HG03378 (cell line): Measurements from ENCODE around the gene IL37.

ENCODE experiments used
- ATAC-seq: cut with Tn5 transposase; IDR thresholded peaks from one replicate; pipeline ENCODE4 v1.9.1; 2021; ENCODE audit warnings: mild to moderate bottlenecking, moderate library complexity; ENCODE audit not compliant: unreplicated experiment

The IL37 gene, protein sequence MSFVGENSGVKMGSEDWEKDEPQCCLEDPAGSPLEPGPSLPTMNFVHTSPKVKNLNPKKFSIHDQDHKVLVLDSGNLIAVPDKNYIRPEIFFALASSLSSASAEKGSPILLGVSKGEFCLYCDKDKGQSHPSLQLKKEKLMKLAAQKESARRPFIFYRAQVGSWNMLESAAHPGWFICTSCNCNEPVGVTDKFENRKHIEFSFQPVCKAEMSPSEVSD

DNA sequence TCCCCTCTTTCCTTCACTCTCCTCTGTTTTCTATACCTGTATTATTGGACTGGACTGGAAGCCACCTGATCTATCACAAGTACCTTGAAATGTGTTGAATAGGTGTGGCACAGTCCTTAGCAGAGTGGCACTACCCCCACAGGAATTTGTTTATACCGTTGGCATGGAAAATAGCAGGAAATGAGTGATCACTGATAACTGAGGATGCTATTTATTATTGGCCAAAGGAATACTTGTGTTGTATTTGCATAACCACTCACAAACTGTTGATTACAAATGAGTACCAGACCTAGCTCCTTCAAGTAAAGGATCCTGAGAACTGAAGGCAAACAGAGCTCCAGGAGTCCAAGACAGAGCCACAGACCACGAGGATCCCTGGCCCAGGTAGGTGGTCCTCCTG is at the start of gene IL37:
TSS of gene IL37 (plus strand) at position 301 of the 400 bp plus-strand sequence. CDS start 1,848 bp downstream, outside the sequence.
- no peak for ATAC-seq

DNA sequence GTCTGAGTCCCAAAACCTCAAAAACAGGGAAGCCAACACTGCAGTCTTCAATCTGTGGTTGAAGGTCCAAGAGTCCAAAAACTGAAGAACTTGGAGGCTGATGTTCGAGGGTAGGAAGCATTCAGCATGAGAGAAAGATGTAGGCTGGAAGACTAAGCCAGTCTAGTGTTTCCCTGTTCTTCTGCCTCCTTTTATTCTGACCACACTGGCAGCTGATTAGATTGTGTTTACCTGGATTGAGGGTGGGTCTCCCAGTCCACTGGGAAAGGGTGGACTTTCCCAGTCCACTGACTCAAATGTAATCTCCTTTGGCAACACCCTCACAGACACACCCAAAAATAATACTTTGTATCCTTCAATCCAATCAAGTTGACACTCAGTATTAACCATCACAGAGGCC is 46.9 kb upstream of the IL37 start:
- ATAC-seq = no peak

DNA sequence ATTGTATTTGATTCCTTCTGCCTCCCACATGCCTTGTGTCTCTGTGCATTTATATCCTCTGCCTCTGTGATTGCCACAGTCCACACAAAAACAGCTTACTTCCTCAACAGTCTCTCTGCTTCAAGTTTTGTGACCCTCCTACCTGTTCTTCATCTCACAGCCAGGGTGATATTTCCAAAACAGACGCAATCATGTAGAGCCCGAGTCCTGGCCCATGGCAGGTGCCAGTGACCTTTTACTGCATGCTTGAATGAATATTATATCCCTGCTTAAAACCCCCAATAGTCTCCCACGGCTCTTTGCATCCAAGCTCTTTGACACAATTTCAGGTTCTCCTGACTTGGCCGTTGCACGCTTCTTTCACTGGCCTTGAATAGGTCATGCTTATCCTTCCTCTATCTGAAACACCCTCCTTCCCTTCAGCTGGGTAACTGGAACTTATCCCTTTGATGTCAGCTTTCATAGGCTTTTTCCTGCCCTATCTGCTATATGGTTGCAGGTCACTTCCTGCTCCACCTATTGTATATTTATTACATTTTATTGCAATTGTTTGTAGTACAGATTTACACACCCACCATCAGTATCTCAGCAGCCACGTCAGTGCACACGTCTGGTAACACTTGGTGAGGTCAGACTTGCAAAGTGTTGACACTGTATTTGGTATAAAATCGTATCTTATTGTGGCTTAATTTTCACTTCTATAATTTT is 44.7 kb upstream of the IL37 start:
- no peak for ATAC-seq

DNA sequence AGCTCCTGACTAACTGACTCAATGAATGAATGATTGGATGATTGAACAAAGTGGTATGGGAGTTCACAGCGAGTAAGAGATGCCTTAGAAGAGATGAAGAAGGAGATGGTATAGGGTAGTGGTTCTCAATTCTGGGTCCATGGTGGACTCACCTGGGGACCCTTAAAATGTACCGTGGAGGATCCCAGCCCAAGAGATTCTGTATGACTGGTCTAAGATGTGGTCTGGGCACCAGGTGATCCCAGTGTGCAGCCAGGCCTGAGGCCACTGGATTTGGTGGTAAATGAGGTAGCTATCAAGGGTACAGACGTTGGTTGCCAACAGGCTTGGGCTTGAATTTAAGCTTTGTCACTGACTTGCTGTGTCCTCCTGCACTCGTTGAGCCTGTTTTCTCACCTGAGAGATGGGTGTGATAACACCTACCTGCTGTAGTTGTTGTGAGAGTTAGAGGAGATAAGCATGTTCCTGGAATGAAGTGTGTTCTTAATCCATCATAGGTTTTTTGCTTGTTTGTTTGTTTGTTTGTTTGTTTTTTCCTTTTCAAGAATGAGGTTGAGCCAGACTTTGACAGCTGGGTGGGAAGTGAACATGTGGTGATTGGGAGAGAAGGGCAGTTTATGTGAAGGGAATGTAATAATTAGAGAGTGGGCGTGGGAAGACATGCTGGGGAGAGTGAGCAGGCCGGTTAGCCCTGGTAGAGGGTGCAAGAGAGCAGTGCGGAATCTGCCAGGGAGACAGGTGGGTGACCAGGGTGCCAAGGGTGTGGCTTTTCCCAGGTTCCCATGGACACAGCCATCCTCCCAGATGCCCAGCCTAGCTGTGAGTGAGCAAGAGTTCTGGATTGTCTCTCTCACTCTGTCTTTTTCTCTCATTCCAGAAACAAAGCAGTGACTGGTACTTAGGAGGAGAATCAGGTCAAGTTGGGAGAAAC is 43.0 kb upstream of the IL37 start:
- ATAC-seq = no peak

DNA sequence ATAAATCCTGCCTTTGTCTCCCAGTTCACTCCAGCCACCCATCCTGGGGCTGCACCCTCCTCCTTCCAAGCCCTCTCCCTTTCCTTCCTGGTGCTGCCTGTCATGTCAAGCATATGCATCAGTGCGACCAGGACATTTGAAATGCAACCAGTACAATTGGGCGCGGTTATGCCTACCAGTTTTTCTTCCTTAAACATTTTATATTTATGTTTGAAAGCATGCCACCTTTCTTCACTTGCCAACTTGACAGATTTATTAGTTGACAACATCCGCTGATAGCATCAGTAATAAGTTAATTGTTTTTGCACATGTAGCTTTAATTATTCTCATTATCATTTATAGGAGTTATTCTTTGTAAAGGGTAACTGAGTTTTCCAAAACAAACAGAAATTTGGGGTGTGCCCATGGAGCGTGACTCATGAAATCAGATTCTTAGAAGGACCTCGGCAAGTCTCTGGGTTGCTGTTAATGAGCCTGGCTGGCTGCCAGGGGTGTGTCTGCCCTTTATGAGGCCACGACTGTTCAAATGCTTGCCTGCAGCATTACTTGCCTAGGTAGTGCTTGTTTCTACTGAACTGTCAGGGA is 41.6 kb upstream of the IL37 start:
- no peak for ATAC-seq

DNA sequence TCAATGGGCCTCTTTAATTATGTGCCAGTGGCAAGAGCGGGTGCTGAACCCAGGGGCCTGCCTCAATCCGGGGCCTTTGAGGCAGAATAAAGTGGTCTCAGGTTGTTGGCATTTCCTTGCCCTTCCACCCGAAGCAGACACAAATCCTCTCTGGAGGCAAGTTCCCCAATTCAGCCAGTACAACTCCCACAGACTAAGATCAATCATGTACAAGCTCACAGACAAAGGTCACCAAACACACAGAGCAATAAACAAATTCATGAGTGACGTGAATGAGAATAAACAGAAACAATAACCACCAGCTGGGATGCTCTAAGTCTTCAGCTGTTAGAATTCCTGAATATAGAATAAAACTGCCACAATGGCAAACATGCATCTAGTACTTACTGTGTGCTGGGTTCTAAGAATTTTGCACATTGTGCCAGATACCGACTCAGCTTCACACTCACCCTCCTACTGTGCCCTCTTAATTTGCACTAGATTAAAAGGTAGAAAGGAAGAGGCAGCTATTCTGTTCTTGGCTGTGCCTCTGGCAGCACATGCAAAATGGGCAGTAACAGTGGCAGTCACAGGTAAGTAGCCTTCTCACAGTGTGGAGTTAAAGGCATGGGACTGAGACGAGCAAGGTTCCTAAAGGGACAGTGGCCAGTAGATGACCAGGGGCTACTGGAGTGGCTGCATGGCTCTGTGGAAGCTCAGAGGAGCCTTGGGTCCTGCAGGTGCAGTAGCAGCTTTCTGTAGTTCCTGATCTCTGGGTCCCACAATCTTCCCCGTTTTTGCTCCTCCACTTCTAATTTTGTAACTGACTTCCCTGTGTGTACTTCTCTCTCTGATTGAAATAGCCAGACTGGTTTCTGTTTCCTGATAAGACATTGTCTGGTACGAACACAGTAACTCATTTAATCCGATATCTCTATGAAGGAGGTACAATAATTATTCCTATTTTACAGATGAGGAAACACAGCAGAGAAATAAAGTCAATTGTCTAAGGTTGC is 39.8 kb upstream of the IL37 start:
- ATAC-seq = no peak

DNA sequence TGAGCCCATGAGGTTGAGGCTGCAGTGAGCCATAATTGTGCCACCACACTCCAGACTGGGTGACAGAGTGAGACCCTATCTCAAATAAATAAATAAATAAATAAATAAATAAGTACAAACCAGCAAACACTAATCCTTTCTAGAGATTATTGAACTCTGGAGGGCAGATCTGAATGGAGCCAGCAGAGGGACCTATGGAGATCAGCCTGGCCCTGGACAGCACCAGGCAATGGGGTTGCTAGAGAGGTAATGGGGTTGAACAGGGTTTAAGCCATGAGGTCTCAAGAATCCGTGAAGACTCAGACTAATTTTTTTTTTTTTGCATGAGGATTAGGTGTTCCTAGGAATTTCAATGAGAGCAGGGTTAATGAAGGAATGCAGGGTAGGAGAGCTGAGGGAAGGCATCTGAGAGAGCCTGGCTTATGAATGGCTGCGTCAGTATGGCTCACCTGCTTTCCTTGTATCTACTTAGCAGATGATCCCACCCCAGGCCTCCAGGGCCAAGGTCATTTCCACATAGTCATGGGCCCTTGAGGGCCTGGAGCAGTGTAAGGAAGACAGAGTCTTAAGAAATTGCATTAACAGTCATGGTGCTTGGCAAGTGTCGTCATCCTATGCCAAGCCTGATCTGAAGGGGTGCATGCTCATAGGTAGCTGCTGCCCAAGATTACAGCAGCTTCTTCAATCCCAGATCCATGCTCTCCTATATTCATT is 34.6 kb upstream of the IL37 start:
- no peak for ATAC-seq

DNA sequence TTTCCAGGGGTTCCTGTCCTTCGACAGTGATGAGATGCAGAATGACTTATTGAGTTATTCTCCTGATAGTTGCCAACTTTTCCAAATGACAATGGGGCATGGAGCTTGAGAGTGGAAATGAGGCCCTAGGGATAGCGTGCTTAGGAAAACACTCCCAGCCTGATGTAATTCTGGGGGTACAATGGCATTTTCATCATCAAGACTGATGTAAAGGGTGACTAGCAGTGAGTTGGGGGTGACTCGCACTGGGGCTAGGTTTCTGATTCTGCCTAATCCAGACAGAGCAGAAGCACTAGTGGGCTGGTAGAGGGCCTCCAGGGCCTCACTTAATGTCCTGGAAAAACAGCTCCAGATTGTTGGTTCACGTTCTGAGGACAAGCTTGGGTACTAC is 34.0 kb upstream of the IL37 start:
- ATAC-seq = no peak

DNA sequence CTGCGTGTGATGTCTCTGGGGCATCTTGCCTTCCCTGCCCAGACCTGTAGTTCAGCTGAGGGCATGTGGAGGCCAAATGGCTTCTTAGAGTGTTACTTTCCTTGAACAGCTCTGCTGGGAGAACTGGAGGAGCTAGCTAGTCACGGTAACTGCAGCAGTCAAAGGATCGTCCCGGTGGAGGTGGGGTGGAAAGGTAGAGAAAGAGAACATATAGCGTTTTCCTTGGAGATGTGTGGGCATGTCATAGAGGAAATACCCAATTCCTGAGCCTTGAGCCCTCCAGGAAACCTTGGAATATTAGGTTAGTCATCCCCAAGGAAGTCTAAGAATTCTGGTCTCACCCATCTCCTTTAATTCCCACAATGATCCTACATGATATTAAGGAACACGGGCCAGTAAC is 33.5 kb upstream of the IL37 start:
- ATAC-seq = no peak

DNA sequence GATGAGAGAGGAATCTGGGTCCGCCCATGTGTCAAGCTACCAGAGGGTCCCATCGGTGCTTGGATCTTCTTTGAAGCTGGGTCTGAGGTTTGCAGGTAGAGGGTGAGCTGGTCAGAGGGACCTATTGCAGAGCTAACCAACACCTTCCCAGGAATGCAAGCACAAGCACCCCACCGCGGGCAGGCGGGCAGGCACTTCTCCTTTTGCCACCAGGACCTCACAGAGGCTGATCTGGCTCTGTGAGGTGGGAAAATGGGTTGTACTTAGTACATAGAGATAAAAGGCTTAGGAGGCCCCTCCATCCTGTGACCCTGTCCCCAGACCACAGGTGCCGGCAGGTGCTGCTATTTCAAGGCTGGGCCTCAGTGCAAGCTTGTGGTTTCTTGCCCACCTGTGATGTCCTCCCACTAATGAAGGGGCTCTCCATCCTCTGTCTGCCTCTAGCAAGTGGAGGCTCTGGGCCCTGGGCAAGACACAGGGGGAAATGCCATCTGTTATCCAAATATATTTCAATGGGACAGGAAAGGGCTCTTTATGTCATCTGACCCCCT is 31.4 kb upstream of the IL37 start:
- ATAC-seq = no peak

DNA sequence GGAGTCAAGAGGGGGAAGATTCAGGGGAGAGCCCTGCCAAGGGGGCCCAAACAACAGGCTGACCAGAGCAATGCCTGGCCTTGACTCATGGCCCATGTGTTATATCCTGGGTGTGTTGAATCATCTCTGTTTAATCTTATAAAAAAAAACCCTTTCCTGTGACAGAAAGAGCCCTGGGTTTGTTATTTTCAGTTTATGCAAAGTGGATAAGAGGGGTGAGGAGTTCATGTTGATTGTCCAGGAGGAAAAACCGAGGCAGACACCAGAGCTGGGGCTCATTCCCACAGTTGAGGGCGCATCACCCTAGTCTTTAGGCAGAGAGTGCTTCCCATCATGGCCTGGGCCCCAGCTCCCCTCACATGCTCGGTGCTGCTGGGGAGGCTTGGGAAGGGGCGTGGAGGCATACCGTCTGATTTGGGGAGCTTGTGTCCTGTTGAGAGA is 30.9 kb upstream of the IL37 start:
- no peak for ATAC-seq

DNA sequence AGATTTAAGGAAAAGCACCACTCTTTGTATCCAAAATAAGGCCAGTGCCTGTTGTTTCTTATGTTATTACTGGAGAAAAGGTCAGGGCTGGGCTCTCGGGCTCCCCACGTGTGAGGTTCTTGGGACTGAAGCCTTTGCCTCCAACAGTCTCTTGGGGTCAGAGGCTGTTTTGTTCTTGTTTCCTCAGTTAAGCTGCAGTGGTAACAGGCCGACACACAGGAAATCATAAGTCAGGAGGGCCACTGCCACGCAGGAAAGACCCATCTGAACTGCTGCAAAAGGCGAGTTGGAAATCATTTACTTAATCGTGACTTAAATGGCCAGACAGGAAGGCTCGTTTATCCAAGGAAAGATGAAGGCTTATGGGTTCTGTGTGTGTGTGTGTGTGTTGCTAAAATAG is 30.3 kb upstream of the IL37 start:
- no peak for ATAC-seq

DNA sequence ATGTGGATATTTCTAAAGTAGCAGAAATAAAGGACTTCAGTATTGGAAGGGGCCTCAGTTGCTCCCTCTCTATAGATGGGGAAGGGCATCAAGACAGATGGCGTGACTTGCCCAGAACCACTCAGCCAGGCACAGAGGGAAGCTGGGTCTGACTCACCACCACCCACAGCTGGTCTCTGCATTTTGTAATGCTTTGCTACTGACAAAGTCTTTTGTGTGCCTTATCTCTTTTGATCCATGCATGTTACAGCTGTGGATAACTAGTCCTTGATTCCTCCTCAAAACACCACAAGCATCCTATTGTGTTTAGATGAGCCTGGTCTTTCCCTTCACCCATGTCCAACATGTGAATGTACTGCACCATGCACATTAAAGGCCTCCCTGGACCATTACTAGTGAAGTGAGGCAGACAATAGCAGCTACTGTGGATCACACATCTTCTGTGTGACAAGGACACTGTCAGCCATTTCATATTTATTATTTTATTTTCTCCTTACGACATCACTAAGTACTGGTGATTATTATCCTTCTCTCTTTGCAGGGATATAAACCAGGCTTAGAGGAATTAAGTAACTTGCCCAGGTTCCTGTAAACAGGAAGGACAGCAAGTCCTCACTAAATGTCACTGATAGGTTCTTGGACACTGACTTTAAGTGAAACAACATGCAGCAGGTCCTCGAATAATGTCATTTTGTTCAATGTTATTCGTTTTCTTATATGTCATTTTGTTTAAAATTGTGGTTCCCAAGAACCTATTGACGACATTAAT is 29.6 kb upstream of the IL37 start:
- peak; percentile 56 for ATAC-seq

DNA sequence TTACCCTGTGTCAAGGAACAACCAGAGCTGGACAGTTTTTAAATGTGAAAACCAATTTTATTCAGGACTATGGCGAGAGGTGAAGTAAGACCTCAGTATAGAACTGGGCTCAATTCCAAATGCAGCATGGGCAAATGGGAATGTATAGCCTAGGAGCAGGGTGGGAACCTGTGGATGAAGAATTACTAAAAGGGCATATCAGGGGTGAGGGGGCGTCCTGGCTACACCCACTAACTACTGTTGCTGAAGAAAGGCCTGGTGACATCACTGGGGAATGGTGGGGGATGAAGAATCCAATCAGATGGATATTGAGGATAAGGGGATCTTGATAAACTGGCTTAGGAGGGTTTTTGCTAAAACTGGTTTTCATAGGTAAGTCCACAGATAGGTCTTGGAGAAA is 27.3 kb upstream of the IL37 start:
- no peak for ATAC-seq

DNA sequence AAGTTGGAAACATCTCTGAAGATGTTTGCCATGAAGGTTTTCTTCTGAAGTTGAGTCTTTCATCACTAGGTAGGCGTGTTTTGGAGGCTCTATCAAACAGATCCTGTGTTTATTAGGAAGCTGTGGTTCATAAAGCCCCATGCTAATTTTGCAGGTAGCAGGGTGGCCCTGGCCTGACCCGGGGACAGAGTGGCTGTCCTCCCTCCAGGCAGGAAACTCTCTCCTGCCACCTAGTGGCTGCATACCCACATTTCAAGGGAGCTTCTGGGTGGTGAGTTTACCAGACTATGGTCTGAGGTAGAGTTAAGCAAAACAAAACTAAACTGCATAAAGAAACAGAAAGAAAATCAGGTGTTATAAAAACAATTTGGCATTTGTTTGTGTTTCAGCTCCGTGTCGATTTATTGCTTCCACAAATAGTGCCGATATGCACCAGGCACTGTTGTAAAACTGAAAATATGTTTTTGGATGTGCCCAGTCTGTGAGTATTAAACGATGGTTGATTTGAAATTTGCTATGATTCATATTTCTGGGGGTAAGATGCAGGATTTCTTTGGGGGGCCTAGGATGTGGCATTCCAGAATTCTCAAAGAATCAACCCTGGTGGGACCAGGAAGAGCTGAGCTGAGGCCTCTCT is 26.0 kb upstream of the IL37 start:
- no peak for ATAC-seq

DNA sequence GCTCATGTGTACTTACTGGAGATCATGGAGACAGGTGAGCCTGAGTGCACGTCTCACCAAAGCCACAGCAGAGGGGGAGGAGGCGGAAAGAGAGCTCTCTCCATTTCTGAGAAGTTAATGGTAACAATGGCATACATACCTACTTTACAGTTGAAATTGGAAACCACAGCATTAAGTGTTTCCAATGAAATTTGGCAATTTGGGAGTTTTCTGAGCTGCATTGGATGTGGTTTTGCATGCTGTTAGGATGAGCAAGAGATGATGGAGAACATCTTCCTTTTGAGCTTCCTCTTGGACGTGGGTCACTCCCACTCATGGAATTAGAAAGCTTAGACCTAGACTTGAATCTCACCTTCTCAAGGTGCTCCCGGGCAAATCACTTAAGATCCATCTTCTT is 25.5 kb upstream of the IL37 start:
- no peak for ATAC-seq

DNA sequence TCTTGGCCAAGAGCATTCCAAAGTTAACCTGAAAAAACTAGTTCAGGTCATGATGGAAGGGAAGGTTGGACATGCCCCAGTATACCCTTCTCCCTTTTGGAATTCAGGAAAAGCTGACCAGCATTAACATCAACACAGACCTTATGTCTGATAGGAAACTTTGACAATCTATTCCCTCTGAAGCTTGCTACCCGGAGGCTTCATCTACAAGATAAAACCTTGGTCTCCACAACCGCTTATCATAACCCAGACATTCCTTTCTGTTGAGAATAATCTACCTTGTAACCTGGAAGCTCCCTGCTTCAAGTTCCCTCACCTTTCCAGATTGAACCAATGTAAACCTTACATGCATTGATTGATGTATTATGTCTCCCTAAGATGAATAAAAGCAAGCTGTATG is 24.7 kb upstream of the IL37 start:
- no peak for ATAC-seq
